K562 (cell line): ENCODE results near the gene ZMYM4. TPM values are rescaled to one million over a fixed set of nuclear protein-coding genes. Genes with fewer than 3 reads are reported as not detected.

ENCODE experiments used
- ATAC-seq: fragments of 200-7000 bp; cut with Tn5 transposase; 3 replicates; pipeline ENCODE4 v1.9.1; 2020; ENCODE audit warnings: moderate library complexity
- BruUV-seq: library from RNA; stranded (reverse); fragments of 400-500 nt; replicated peaks from 2 replicates; lab custom pipeline; 2021; lab: Mats Ljungman, UMichigan
- CTCF ChIA-PET: fragments of 300-600 bp; formaldehyde crosslinking; extraction: SDS; loops from one replicate; lab custom pipeline; 2021; ENCODE audit warnings: low intra/inter-chr PET ratio; lab: Yijun Ruan, JAX
- POLR2A ChIA-PET: fragments of 300-600, 350-650 bp; sonication (Branson Sonifier 250); formaldehyde crosslinking; extraction: SDS; loops from one replicate; lab custom pipeline; 2021; ENCODE audit warnings: antibody characterized with exemption, inconsistent platforms; lab: Yijun Ruan, JAX
- DNase-seq, 4 experiments: peaks; one replicate each; pipeline versions ENCODE4 v3.0.0 to v3.0.0-alpha.2; 2011 to 2018; ENCODE audit warnings: low spot score in 3 of 4, mixed read lengths in 3 of 4; ENCODE audit errors: extremely low read depth in 1 of 4
- FAIRE-seq: peaks from 2 replicates; lab custom pipeline; 2011; peaks lifted over from hg19 to GRCh38; lab: Jason Lieb, UNC
- H2AFZ ChIP-seq: 2 replicates; pipeline ENCODE4 v1.6.0; 2011; ENCODE audit warnings: low read depth, low read length, control low read depth, inconsistent platforms
- H3K27ac ChIP-seq: fragments of 200-600 bp; 3 replicates; pipeline ENCODE4 v1.8.0; 2011; ENCODE audit warnings: low read depth, mild to moderate bottlenecking, control low read depth, inconsistent platforms, low read length, moderate library complexity, mixed read lengths; ENCODE audit errors: extremely low read depth
- H3K27me3 ChIP-seq, 2 experiments: fragments of 300-600 bp in 1 of 2; 2 replicates in 1 of 2; 3 replicates in 1 of 2; pipeline versions ENCODE4 v1.6.0 to v1.8.0; 2011; ENCODE audit warnings: inconsistent platforms in 2 of 2, low read length in 2 of 2, mild to moderate bottlenecking in 1 of 2, mixed read lengths in 1 of 2, moderate library complexity in 1 of 2; ENCODE audit not compliant: control insufficient read depth in 2 of 2, insufficient read depth in 2 of 2
- H3K36me3 ChIP-seq: fragments of 300-600 bp; 3 replicates; pipeline ENCODE4 v1.8.0; 2011; ENCODE audit warnings: mild to moderate bottlenecking, low read length, inconsistent platforms; ENCODE audit not compliant: control insufficient read depth, insufficient read depth
- H3K4me1 ChIP-seq, 2 experiments: fragments of 200-600 bp in 1 of 2; replicated peaks in 1 of 2; 2 replicates in 1 of 2; 3 replicates in 1 of 2; pipeline versions ENCODE4 v1.5.1 to v1.8.0; 2011; ENCODE audit warnings: inconsistent platforms in 2 of 2, low read length in 2 of 2, mild to moderate bottlenecking in 1 of 2, mixed read lengths in 1 of 2, moderate library complexity in 1 of 2; ENCODE audit not compliant: control insufficient read depth in 2 of 2, insufficient read depth in 2 of 2
- H3K4me2 ChIP-seq: 2 replicates; pipeline ENCODE4 v1.6.1; 2011; ENCODE audit warnings: low read length, control low read depth, inconsistent platforms, mixed read lengths; ENCODE audit not compliant: insufficient read depth
- H3K4me3 ChIP-seq: fragments of 200-600 bp; sonication (generic), shearing (Covaris generic); 2 replicates; pipeline ENCODE4 v1.5.1; 2016; ENCODE audit warnings: control low read depth, inconsistent platforms
- H3K79me2 ChIP-seq: fragments of 200-600 bp; 3 replicates; pipeline ENCODE4 v1.8.0; 2011; ENCODE audit warnings: low read length, inconsistent platforms; ENCODE audit not compliant: control insufficient read depth, insufficient read depth
- H3K9ac ChIP-seq, 2 experiments: 2 replicates each; pipeline versions ENCODE4 v1.6.0 to v1.6.1; 2011; ENCODE audit warnings: low read depth in 2 of 2, low read length in 2 of 2, control low read depth in 1 of 2, inconsistent platforms in 1 of 2, mild to moderate bottlenecking in 1 of 2, mixed read lengths in 1 of 2; ENCODE audit not compliant: insufficient read depth in 1 of 2
- H3K9me1 ChIP-seq: one replicate; pipeline ENCODE4 v1.6.0; 2011; ENCODE audit warnings: inconsistent platforms, mild to moderate bottlenecking, low read length, moderate library complexity; ENCODE audit not compliant: control insufficient read depth, insufficient read depth
- H3K9me3 ChIP-seq: replicated peaks from 2 replicates; pipeline ENCODE4 v1.5.1; 2011; ENCODE audit warnings: low read depth, low read length, inconsistent platforms; ENCODE audit not compliant: control insufficient read depth, insufficient read depth
- H4K20me1 ChIP-seq: replicated peaks from 2 replicates; pipeline ENCODE4 v1.6.1; 2011; ENCODE audit warnings: low read length, inconsistent platforms, mixed read lengths; ENCODE audit not compliant: control insufficient read depth, insufficient read depth
- CHD2 ChIP-seq: IDR thresholded peaks from 2 replicates; pipeline ENCODE4 v1.6.1; 2011; ENCODE audit warnings: low read depth, low read length
- CSDE1 ChIP-seq, 2 experiments: fragments of 450-650 bp; IDR thresholded peaks; 2 replicates each; pipeline ENCODE4 v1.6.1; 2016; ENCODE audit warnings: mild to moderate bottlenecking in 1 of 2
- TCF7 ChIP-seq: sonication (generic); IDR thresholded peaks from 2 replicates; pipeline ENCODE4 v1.6.1; 2016; ENCODE audit warnings: antibody characterized with exemption, borderline replicate concordance
- ZNF444 ChIP-seq: fragments of 250-450 bp; sonication (Bioruptor Pico); IDR thresholded peaks from 2 replicates; pipeline ENCODE4 v1.4.0; 2020; ENCODE audit warnings: mild to moderate bottlenecking, moderate library complexity
- WGBS: fragments of 100-300 bp; shearing (Covaris generic); methylation state at CpG from one replicate; pipeline ENCODE4 v1.1.6; 2016; ENCODE audit warnings: low coverage, mixed read lengths; ENCODE audit not compliant: insufficient coverage; ENCODE audit errors: missing lambda C conversion rate; 5-methylcytosine and 5-hydroxymethylcytosine counted together
- in situ Hi-C: fragments of 300-500 bp; cut with MboI; formaldehyde crosslinking; loops from 4 replicates; pipeline ENCODE4 v1.15.0; 2018; ENCODE audit warnings: inconsistent platforms, mixed read lengths
- intact Hi-C: fragments of 100-400 bp; cut with micrococcal nuclease; formaldehyde crosslinking; loops from 2 replicates; pipeline ENCODE4 v1.14.2; 2022
- polyA plus RNA-seq, 8 experiments: library from polyadenylated mRNA; depleted of rRNA in 4 of 8; stranded (reverse) in 5 of 8; unstranded in 3 of 8; fragments of >200 nt; fragmentation: Nextera tagmentation in 2 of 8; fragmentation: Illumina TruSeq in 1 of 8; extraction: Ambion mirVana in 2 of 8; extraction: Trizol in 1 of 8; gene quantifications; 2 replicates each; pipeline versions ENCODE4 v1.2.1 to v1.2.3, GENCODE V29; 2011 to 2014; ENCODE audit warnings: inconsistent platforms in 1 of 8, missing spikeins in 1 of 8
- total RNA-seq, 7 experiments: library from RNA; depleted of rRNA in 6 of 7; stranded (reverse); fragments of >200 nt in 6 of 7; fragmentation: Illumina TruSeq in 2 of 7; extraction: Trizol in 2 of 7; gene quantifications; 2 replicates each; pipeline versions ENCODE4 v1.2.1 to v1.2.3, GENCODE V29; 2011 to 2021; ENCODE audit warnings: low replicate concordance in 1 of 7
- TF ChIP-seq, protein P1 (sequence below): fragments of 450-650 bp; IDR thresholded peaks from 2 replicates; pipeline ENCODE4 v1.6.1; 2014; ENCODE audit warnings: low read depth, mild to moderate bottlenecking, moderate library complexity, borderline replicate concordance
- TF ChIP-seq, protein P2 (sequence below): sonication (generic); formaldehyde crosslinking; IDR thresholded peaks from 2 replicates; pipeline ENCODE4 v1.8.0; 2023; ENCODE audit warnings: mild to moderate bottlenecking, missing genetic modification reagents
- TF ChIP-seq, protein P3 (sequence below): IDR thresholded peaks from 3 replicates; pipeline ENCODE4 v1.6.1; 2011; ENCODE audit warnings: borderline replicate concordance, mild to moderate bottlenecking, moderate library complexity; ENCODE audit not compliant: insufficient read length; ENCODE audit errors: extremely low read depth

The ZMYM4 gene
- total and polyA plus RNA-seq, 9 of the 15 experiments (the other 6 are each of a cell fraction or from before 2014, with no cell fraction given) = 15.2 to 77.2 (median 63.3) TPM

DNA sequence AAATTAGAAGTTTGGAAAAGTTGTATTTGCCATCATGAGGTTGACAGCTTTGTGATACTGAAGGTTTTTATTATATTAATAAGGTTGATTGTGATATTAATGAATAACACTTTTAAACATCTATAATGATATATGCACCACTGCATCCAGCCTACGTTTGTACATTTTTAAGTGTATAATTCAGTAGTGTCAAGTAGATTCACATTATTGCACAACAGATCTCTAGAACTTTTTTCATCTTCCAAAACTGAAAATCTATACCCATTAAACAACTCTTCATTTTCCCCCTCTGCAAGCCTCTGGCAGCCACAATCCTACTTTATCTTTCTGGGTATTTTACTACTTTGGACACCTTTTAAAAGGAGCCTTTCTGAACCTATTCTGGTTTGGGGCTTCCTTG, 37.2 kb upstream of the ZMYM4 start:
- no TSS peak for BruUV-seq
- Histone ChIP-seq H3K79me2 (no peaks in the 10 kb centered on the region), H3K27ac (no peak overlapping the region), H3K9me1 (no peaks in the 10 kb centered on the region), H3K9ac (no peak overlapping the region), H3K4me2 (no peak overlapping the region), H2AFZ (no peak overlapping the region), H3K4me1 (no peaks in the 10 kb centered on the region), H3K36me3 (no peaks in the 10 kb centered on the region), H3K27me3 (no peaks in the 10 kb centered on the region), H3K4me3 (no peak overlapping the region), H4K20me1 (no peaks in the 10 kb centered on the region), H3K9me3 (no peaks in the 10 kb centered on the region)
- CTCF ChIA-PET = no interaction called here
- ATAC-seq (no peak), FAIRE-seq (no peak), DNase-seq (no peak)
- in situ Hi-C loops (no loop called here), intact Hi-C loops (no loop called here)
- POLR2A ChIA-PET = interaction anchor here (0.9 to 1.1 kb wide), 2 partner anchors 9 to 16 kb away, joined by 3 to 4 read pairs; no protein-coding TSS in a partner anchor
- 0% methylated on average over 1 of the region's 1 CpG for whole genome bisulfite sequencing
- no peak for TF ChIP-seq ZNF444 (CRISPR knock-in tag)
- TF ChIP-seq, protein P1, sequence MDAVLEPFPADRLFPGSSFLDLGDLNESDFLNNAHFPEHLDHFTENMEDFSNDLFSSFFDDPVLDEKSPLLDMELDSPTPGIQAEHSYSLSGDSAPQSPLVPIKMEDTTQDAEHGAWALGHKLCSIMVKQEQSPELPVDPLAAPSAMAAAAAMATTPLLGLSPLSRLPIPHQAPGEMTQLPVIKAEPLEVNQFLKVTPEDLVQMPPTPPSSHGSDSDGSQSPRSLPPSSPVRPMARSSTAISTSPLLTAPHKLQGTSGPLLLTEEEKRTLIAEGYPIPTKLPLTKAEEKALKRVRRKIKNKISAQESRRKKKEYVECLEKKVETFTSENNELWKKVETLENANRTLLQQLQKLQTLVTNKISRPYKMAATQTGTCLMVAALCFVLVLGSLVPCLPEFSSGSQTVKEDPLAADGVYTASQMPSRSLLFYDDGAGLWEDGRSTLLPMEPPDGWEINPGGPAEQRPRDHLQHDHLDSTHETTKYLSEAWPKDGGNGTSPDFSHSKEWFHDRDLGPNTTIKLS = no peak
- TF ChIP-seq, protein P2, sequence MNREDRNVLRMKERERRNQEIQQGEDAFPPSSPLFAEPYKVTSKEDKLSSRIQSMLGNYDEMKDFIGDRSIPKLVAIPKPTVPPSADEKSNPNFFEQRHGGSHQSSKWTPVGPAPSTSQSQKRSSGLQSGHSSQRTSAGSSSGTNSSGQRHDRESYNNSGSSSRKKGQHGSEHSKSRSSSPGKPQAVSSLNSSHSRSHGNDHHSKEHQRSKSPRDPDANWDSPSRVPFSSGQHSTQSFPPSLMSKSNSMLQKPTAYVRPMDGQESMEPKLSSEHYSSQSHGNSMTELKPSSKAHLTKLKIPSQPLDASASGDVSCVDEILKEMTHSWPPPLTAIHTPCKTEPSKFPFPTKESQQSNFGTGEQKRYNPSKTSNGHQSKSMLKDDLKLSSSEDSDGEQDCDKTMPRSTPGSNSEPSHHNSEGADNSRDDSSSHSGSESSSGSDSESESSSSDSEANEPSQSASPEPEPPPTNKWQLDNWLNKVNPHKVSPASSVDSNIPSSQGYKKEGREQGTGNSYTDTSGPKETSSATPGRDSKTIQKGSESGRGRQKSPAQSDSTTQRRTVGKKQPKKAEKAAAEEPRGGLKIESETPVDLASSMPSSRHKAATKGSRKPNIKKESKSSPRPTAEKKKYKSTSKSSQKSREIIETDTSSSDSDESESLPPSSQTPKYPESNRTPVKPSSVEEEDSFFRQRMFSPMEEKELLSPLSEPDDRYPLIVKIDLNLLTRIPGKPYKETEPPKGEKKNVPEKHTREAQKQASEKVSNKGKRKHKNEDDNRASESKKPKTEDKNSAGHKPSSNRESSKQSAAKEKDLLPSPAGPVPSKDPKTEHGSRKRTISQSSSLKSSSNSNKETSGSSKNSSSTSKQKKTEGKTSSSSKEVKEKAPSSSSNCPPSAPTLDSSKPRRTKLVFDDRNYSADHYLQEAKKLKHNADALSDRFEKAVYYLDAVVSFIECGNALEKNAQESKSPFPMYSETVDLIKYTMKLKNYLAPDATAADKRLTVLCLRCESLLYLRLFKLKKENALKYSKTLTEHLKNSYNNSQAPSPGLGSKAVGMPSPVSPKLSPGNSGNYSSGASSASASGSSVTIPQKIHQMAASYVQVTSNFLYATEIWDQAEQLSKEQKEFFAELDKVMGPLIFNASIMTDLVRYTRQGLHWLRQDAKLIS (CRISPR knock-in tag) = no peak
- no peak for TF ChIP-seq CHD2
- TF ChIP-seq, protein P3, sequence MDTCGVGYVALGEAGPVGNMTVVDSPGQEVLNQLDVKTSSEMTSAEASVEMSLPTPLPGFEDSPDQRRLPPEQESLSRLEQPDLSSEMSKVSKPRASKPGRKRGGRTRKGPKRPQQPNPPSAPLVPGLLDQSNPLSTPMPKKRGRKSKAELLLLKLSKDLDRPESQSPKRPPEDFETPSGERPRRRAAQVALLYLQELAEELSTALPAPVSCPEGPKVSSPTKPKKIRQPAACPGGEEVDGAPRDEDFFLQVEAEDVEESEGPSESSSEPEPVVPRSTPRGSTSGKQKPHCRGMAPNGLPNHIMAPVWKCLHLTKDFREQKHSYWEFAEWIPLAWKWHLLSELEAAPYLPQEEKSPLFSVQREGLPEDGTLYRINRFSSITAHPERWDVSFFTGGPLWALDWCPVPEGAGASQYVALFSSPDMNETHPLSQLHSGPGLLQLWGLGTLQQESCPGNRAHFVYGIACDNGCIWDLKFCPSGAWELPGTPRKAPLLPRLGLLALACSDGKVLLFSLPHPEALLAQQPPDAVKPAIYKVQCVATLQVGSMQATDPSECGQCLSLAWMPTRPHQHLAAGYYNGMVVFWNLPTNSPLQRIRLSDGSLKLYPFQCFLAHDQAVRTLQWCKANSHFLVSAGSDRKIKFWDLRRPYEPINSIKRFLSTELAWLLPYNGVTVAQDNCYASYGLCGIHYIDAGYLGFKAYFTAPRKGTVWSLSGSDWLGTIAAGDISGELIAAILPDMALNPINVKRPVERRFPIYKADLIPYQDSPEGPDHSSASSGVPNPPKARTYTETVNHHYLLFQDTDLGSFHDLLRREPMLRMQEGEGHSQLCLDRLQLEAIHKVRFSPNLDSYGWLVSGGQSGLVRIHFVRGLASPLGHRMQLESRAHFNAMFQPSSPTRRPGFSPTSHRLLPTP = no peak
- no peak for TF ChIP-seq CSDE1 (IDR thresholded peaks at IDR 0.05)
- no peak for TF ChIP-seq TCF7
